GM12878 (cell line): ENCODE data around the gene NCAPD2. TPM values are rescaled to one million over a fixed set of nuclear protein-coding genes. Genes with fewer than 3 reads are reported as not detected.

Experiments
- ATAC-seq: fragments of 200-7000 bp; cut with Tn5 transposase; 3 replicates; pipeline ENCODE4 v1.9.1; 2020; ENCODE audit warnings: mild to moderate bottlenecking, moderate library complexity
- BruUV-seq: library from RNA; stranded (reverse); fragments of 400-500 nt; replicated peaks from 2 replicates; lab custom pipeline; 2021; lab: Mats Ljungman, UMichigan
- CTCF ChIA-PET: fragments of 300-600 bp; sonication (Branson Sonifier 250); formaldehyde crosslinking; extraction: SDS; loops from one replicate; lab custom pipeline; 2021; ENCODE audit warnings: inconsistent platforms; lab: Yijun Ruan, JAX
- POLR2A ChIA-PET: fragments of 350-600 bp; formaldehyde crosslinking; extraction: SDS; loops from one replicate; lab custom pipeline; 2021; ENCODE audit warnings: inconsistent platforms; lab: Charles Lee
- RAD21 ChIA-PET: fragments of 300-600 bp; sonication (Branson Sonifier 250); formaldehyde crosslinking; loops from one replicate; lab custom pipeline; 2023; ENCODE audit warnings: antibody characterized with exemption; ENCODE audit not compliant: unreplicated experiment; lab: Charles Lee
- SMC1A ChIA-PET: fragments of 300-600 bp; sonication (Branson Sonifier 250); formaldehyde crosslinking; loops from one replicate; lab custom pipeline; 2023; ENCODE audit not compliant: unreplicated experiment, uncharacterized antibody; lab: Charles Lee
- DNase-seq: peaks from one replicate; pipeline ENCODE4 v3.0.0-alpha.2; 2011; ENCODE audit warnings: low read depth, low spot score
- FAIRE-seq: peaks from 3 replicates; lab custom pipeline; 2011; peaks lifted over from hg19 to GRCh38; lab: Jason Lieb, UNC
- H2AFZ ChIP-seq: 2 replicates; pipeline ENCODE4 v1.6.0; 2011; ENCODE audit warnings: low read depth, low read length, control low read depth; ENCODE audit not compliant: control insufficient read depth
- H3K27ac ChIP-seq: 2 replicates; pipeline ENCODE4 v1.5.1; 2011; ENCODE audit warnings: control low read depth; ENCODE audit not compliant: control insufficient read depth, insufficient read depth
- H3K27me3 ChIP-seq, 2 experiments: replicated peaks in 1 of 2; 2 replicates each; pipeline versions ENCODE4 v1.6.0 to v1.6.1; 2011; ENCODE audit warnings: low read length in 1 of 2; ENCODE audit not compliant: control insufficient read depth in 2 of 2, insufficient read depth in 2 of 2
- H3K36me3 ChIP-seq, 2 experiments: 2 replicates each; pipeline ENCODE4 v1.5.1; 2011; ENCODE audit warnings: low read length in 1 of 2; ENCODE audit not compliant: control insufficient read depth in 2 of 2, insufficient read depth in 2 of 2
- H3K4me1 ChIP-seq: 2 replicates; pipeline ENCODE4 v1.6.1; 2011; ENCODE audit warnings: mild to moderate bottlenecking, low read length, moderate library complexity, mixed read lengths; ENCODE audit not compliant: control insufficient read depth, insufficient read depth
- H3K4me2 ChIP-seq: 2 replicates; pipeline ENCODE4 v1.6.0; 2011; ENCODE audit warnings: control low read depth; ENCODE audit not compliant: control insufficient read depth, insufficient read depth
- H3K4me3 ChIP-seq: fragments of 200-600 bp; sonication (generic); 2 replicates; pipeline ENCODE4 v1.5.1; 2016
- H3K79me2 ChIP-seq: 2 replicates; pipeline ENCODE4 v1.6.0; 2011; ENCODE audit warnings: low read length; ENCODE audit not compliant: control insufficient read depth, insufficient read depth
- H3K9ac ChIP-seq: 2 replicates; pipeline ENCODE4 v1.8.0; 2011; ENCODE audit warnings: low read length, control low read depth, mixed read lengths; ENCODE audit not compliant: control insufficient read depth, insufficient read depth
- H3K9me3 ChIP-seq: replicated peaks from 3 replicates; pipeline ENCODE4 v1.5.1; 2011; ENCODE audit warnings: mild to moderate bottlenecking, low read length; ENCODE audit not compliant: control insufficient read depth, insufficient read depth
- H4K20me1 ChIP-seq: 2 replicates; pipeline ENCODE4 v1.6.0; 2011; ENCODE audit not compliant: control insufficient read depth, insufficient read depth
- ATF2 ChIP-seq: IDR thresholded peaks from 2 replicates; pipeline ENCODE4 v1.6.1; 2012; ENCODE audit warnings: low read length, inconsistent platforms
- ATF3 ChIP-seq: IDR thresholded peaks from 2 replicates; pipeline ENCODE4 v1.6.1; 2011; ENCODE audit warnings: low read depth, mild to moderate bottlenecking, low read length, moderate library complexity, borderline replicate concordance; ENCODE audit errors: extremely low read depth
- CEBPB ChIP-seq, 2 experiments: fragments of 150-350 bp in 1 of 2; IDR thresholded peaks; 2 replicates each; pipeline ENCODE4 v1.6.1; 2012 to 2014; ENCODE audit warnings: low read depth in 2 of 2, low read length in 2 of 2, borderline replicate concordance in 1 of 2, inconsistent platforms in 1 of 2
- CTCF ChIP-seq, 3 experiments: IDR thresholded peaks in 2 of 3; conservative IDR thresholded peaks in 1 of 3; 2 replicates each; pipeline ENCODE4 v1.5.1; 2011; ENCODE audit warnings: low read depth in 3 of 3, low read length in 3 of 3, mild to moderate bottlenecking in 3 of 3, control low read depth in 2 of 3, moderate library complexity in 2 of 3, inconsistent platforms in 1 of 3, mixed read lengths in 1 of 3; ENCODE audit not compliant: control insufficient read depth in 2 of 3, insufficient read depth in 1 of 3; ENCODE audit errors: extremely low read depth in 1 of 3
- NR2C1 ChIP-seq: fragments of 450-650 bp; IDR thresholded peaks from 2 replicates; pipeline ENCODE4 v1.6.1; 2017; ENCODE audit warnings: antibody characterized with exemption, mild to moderate bottlenecking, moderate library complexity
- NR2C2 ChIP-seq: IDR thresholded peaks from 2 replicates; pipeline ENCODE4 v1.6.1; 2011; ENCODE audit warnings: borderline replicate concordance, low read depth; ENCODE audit not compliant: control insufficient read depth, insufficient read length
- SIN3A ChIP-seq: IDR thresholded peaks from 2 replicates; pipeline ENCODE4 v1.6.1; 2012; ENCODE audit warnings: low read depth, low read length, improper control_type of control experiment
- SMAD5 ChIP-seq: IDR thresholded peaks from 2 replicates; pipeline ENCODE4 v1.6.1; 2016; ENCODE audit warnings: antibody characterized with exemption, low read depth
- ZNF622 ChIP-seq: fragments of 450-650 bp; IDR thresholded peaks from 2 replicates; pipeline ENCODE4 v1.6.1; 2017; ENCODE audit warnings: mild to moderate bottlenecking, inconsistent platforms
- ZZZ3 ChIP-seq: IDR thresholded peaks from 2 replicates; pipeline ENCODE4 v1.6.1; 2011; ENCODE audit warnings: low read depth; ENCODE audit not compliant: control insufficient read depth, insufficient read length
- WGBS: methylation state at CpG from one replicate; pipeline ENCODE4 v1.1.6; 2016; ENCODE audit warnings: low lambda C conversion rate; ENCODE audit not compliant: insufficient replicate concordance, insufficient coverage; ENCODE audit errors: missing lambda C conversion rate; 5-methylcytosine and 5-hydroxymethylcytosine counted together
- in situ Hi-C: fragments of 300-500 bp; cut with MboI; formaldehyde crosslinking; loops from 9 replicates; pipeline ENCODE4 v1.14.3; 2018; ENCODE audit warnings: mixed read lengths
- intact Hi-C: fragments of 100-400 bp; cut with micrococcal nuclease; formaldehyde crosslinking; loops from one replicate; pipeline ENCODE4 v1.14.2; 2022; ENCODE audit not compliant: unreplicated experiment
- polyA plus RNA-seq, 11 experiments: library from polyadenylated mRNA; depleted of rRNA in 4 of 11; unstranded in 6 of 11; stranded (reverse) in 5 of 11; fragments of >200 nt; fragmentation: Nextera tagmentation in 4 of 11; fragmentation: Illumina TruSeq in 1 of 11; extraction: Ambion mirVana in 4 of 11; extraction: Trizol in 1 of 11; gene quantifications; 1 replicate in 1 of 11; 2 replicates in 10 of 11; pipeline versions ENCODE4 v1.2.1 to v1.2.3, GENCODE V29; 2011 to 2016; ENCODE audit warnings: inconsistent platforms in 2 of 11, missing spikeins in 2 of 11, low read depth in 1 of 11
- total RNA-seq, 4 experiments: library from RNA; depleted of rRNA in 3 of 4; stranded (reverse); fragments of >200 nt in 3 of 4; fragmentation: Illumina TruSeq in 1 of 4; extraction: Trizol in 1 of 4; gene quantifications; 2 replicates each; pipeline versions ENCODE4 v1.2.1 to v1.2.3, GENCODE V29; 2013 to 2021
- TF ChIP-seq, protein P1 (sequence below): IDR thresholded peaks from 2 replicates; pipeline ENCODE4 v1.6.1; 2011; ENCODE audit warnings: borderline replicate concordance, low read depth, mild to moderate bottlenecking, moderate library complexity, low read length; ENCODE audit not compliant: insufficient read depth, poor library complexity, severe bottlenecking
- TF ChIP-seq, protein P2 (sequence below): fragments of 450-650 bp; IDR thresholded peaks from 2 replicates; pipeline ENCODE4 v1.6.1; 2017; ENCODE audit warnings: low read depth, mild to moderate bottlenecking, moderate library complexity

NCAPD2 gene
- total and polyA plus RNA-seq, 10 of the 15 experiments (the other 5 are each of a cell fraction or from before 2014, with no cell fraction given), result 24.2 to 160 (median 110) TPM

DNA sequence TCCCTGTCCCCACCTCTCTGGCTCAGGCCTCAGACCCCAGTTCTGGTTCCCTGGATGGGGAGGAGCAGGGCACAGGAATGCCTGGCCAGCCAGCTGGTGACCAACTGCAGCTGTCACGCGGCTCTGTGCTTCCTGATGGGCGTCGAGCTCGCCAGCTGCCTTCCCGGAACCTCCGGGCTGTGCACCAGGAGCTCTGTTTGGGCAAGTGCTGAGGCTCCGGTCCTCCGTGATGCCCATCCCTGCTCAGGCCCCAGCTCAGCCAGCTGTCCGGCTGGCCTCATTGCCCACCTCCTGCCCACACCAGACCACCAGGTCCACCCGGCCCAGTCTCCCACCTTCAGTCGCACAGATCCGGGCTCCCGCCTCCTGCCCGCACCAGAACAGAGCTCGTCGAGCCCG is 57.2 kb downstream of the NCAPD2 start:
- no peak overlapping the region for H3K4me2 ChIP-seq
- no peak overlapping the region for H3K27ac ChIP-seq
- no peak overlapping the region for H3K4me3 ChIP-seq
- H2AFZ ChIP-seq, result no peak overlapping the region
- ATAC-seq (no peak), DNase-seq (no peak), FAIRE-seq (no peak)
- no peaks in the 10 kb centered on the region for H4K20me1 ChIP-seq
- ChIA-PET CTCF (interaction anchor here (0.8 to 7.4 kb wide), 6 partner anchors 11 to 127 kb away, joined by 3 to 69 read pairs (median 10); no protein-coding TSS in a partner anchor), POLR2A (interaction anchor here (0.8 to 3.4 kb wide), 2 partner anchors 12 to 60 kb away, joined by 3 to 19 read pairs; no protein-coding TSS in a partner anchor), RAD21 (interaction anchor here (0.6 to 1.4 kb wide), 3 partner anchors 10 to 147 kb away, joined by 3 to 4 read pairs (median 4); no protein-coding TSS in a partner anchor), SMC1A (interaction anchor here (1.3 to 4.3 kb wide), 2 partner anchors 14 to 126 kb away, joined by 3 to 24 read pairs; no protein-coding TSS in a partner anchor)
- no peaks in the 10 kb centered on the region for H3K27me3 ChIP-seq
- H3K79me2 ChIP-seq, result peaks cover 47% of the 10 kb centered on the region
- BruUV-seq, result no TSS peak
- no peaks in the 10 kb centered on the region for H3K9me3 ChIP-seq
- WGBS, result 97% methylated on average over 16 of the region's 18 CpGs
- in situ Hi-C loops (no loop called here), intact Hi-C loops (loop anchor here (5.0 kb wide), 1 partner anchor 226 kb away; no protein-coding TSS in a partner anchor)
- no peak overlapping the region for H3K9ac ChIP-seq
- H3K4me1 ChIP-seq, result peaks cover 10% of the 10 kb centered on the region
- H3K36me3 ChIP-seq, result peaks cover 14 to 17% of the 10 kb centered on the region in 2 experiments
- TF ChIP-seq, protein P1, sequence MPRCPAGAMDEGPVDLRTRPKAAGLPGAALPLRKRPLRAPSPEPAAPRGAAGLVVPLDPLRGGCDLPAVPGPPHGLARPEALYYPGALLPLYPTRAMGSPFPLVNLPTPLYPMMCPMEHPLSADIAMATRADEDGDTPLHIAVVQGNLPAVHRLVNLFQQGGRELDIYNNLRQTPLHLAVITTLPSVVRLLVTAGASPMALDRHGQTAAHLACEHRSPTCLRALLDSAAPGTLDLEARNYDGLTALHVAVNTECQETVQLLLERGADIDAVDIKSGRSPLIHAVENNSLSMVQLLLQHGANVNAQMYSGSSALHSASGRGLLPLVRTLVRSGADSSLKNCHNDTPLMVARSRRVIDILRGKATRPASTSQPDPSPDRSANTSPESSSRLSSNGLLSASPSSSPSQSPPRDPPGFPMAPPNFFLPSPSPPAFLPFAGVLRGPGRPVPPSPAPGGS, result no peak
- TF ChIP-seq SMAD5 (no peak), NR2C2 (no peak), ATF2 (no peak), ZZZ3 (no peak), ZNF622 (no peak), ATF3 (no peak), NR2C1 (no peak), CEBPB (IDR thresholded peaks at IDR 0.05; ENCODE audit: borderline replicate concordance in 1 of 2, low read depth in 2 of 2, low read length in 2 of 2) (no peak), CTCF (IDR thresholded peaks at IDR 0.05 in 2 of 3, conservative IDR thresholded peaks at IDR 0.05 in 1 of 3; ENCODE audit: control insufficient read depth in 2 of 3, extremely low read depth in 1 of 3, insufficient read depth in 1 of 3, low read depth in 3 of 3, low read length in 3 of 3) (no peak), SIN3A (no peak)
- TF ChIP-seq, protein P2, sequence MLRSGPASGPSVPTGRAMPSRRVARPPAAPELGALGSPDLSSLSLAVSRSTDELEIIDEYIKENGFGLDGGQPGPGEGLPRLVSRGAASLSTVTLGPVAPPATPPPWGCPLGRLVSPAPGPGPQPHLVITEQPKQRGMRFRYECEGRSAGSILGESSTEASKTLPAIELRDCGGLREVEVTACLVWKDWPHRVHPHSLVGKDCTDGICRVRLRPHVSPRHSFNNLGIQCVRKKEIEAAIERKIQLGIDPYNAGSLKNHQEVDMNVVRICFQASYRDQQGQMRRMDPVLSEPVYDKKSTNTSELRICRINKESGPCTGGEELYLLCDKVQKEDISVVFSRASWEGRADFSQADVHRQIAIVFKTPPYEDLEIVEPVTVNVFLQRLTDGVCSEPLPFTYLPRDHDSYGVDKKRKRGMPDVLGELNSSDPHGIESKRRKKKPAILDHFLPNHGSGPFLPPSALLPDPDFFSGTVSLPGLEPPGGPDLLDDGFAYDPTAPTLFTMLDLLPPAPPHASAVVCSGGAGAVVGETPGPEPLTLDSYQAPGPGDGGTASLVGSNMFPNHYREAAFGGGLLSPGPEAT, result no peak
